HG03045 (cell line): Measurements from ENCODE around the gene FOLH1.
"Not testable (repeated sequence)": the region's sequence is repeated elsewhere in the genome, so short reads cannot be mapped to it uniquely, and the experiment has no call there.

ENCODE experiments used
- ATAC-seq: cut with Tn5 transposase; IDR thresholded peaks from one replicate; pipeline ENCODE4 v1.9.1; 2021; ENCODE audit warnings: mild to moderate bottlenecking, moderate library complexity; ENCODE audit not compliant: unreplicated experiment

Gene FOLH1

GRCh38 chr11:49208006-49208721 is at the start of gene FOLH1:
Gene FOLH1 (minus strand): TSS chr11:49208602. CDS start chr11:49208409, 193 bp downstream.
- ATAC-seq = no peak

DNA sequence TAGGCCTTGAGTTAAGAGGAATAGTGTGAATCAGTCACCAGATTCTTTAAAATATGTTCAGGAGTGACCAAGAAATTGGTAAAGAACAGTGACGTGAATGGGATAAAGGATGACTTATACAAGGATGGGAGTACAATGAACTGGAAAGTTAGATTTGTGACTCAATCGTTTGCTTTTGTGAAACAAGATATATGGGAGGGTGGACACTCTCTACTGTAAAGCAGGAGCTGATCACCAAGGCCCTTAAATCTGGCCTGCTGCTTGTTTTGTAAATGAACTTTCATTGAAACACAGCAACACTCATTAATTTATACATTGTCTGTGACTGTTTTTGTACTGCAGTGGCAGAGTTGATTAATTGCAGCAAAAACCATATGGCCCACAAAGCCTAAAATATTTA is 46.7 kb upstream of the FOLH1 start:
- ATAC-seq = not testable (repeated sequence)

GRCh38 chr11:49251212-49251611 is 42.8 kb upstream of the FOLH1 start:
- not testable (repeated sequence) for ATAC-seq

DNA sequence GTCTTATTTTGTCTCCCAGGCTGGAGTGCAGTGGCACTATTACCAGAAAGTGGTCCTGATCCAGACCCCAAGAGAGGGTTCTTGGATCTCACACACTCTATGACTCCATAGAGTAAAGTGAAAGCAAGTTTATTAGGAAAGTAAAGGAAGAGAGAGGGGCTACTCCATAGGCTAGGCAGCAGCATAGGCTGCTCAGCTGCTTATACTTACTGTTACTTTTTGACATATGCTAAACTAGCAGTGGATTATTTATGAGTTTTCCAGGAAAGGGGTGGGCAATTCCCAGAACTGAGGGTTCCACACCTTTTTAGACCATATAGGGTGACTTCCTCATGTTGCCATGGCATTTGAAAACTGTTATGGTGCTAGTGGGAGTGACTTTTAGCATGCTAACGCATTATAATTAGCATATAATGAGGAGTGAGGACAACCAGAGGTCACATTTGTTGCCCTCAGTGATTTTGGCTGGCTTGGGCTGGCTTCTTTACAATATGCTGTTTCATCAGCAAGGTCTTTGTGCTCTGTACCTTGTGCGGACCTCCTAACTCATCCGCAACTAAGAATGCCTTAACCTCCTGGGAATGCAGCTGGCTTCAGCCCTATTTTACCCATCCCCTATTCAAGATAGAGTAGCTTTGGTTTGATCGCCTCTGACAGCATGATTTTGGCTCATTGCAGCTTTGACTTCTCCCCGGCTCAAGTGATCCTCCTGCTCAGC is 42.2 kb upstream of the FOLH1 start:
- ATAC-seq = not testable (repeated sequence)

GRCh38 chr11:49249363-49249762 is 41.0 kb upstream of the FOLH1 start:
- ATAC-seq = not testable (repeated sequence)

- ATAC-seq = not testable (repeated sequence)
Observed at GRCh38 chr11:49233685-49234084, 25.3 kb upstream of the FOLH1 start.

- not testable (repeated sequence) for ATAC-seq
Observed at GRCh38 chr11:49233019-49233418, 24.6 kb upstream of the FOLH1 start.

DNA sequence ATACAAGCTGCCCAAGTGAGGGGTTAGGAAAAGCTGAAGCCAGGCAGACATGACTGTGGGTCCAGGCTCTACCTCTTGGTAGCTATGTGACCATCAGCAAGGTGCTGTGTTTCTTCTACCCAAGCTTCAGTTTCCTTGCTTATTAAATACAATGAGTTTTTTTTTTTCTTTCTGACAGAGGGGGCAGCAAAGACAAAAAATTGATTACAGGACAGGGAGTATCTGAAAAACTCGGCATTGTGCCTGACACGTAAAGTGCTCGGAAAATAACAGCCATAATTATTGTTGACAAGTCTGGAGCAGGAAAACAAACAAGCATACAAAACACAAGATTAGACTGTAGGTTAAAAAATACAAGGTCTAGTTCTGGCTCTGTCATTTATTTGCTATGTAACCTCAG is 23.3 kb upstream of the FOLH1 start:
- not testable (repeated sequence) for ATAC-seq

DNA sequence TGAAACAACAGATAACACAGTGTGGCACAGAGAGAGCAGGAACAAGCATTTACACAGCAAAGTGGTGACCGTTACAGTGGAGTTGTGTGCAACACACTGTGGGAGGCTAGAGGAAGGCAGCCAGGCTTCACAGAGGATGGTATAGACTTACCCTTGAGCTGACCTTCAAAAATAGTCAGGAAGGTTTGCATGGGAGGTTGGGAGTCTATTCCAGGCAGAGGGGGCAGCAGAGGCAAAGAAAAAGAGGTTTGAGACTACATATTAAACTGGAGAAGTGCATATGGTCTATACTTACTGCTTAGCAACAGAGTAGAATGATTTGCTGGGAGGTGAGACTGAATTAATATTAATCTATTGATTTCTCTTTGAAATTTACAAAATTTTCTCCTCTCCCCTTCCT is 22.1 kb upstream of the FOLH1 start:
- not testable (repeated sequence) for ATAC-seq

DNA sequence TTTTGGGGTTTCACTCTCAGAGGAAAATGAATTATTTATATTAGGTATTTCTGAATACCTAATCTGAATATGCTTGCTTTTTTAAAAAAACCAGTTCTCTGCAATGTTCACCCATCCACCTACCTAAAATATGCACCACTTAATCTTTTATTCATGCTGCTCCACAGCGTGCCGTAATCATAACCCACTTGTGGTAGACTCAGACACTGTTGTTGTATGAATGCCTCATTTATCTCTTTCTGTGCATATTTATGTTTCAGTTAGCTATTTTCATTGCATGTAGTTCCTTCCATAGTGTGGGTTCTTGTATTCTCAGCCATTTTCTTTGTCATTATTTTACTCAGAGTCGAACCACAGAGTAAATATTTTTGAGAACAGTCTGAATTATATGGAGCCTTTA is 21.6 kb upstream of the FOLH1 start:
- ATAC-seq = not testable (repeated sequence)

GRCh38 chr11:49229136-49229535 is 20.7 kb upstream of the FOLH1 start:
- ATAC-seq = not testable (repeated sequence)

DNA sequence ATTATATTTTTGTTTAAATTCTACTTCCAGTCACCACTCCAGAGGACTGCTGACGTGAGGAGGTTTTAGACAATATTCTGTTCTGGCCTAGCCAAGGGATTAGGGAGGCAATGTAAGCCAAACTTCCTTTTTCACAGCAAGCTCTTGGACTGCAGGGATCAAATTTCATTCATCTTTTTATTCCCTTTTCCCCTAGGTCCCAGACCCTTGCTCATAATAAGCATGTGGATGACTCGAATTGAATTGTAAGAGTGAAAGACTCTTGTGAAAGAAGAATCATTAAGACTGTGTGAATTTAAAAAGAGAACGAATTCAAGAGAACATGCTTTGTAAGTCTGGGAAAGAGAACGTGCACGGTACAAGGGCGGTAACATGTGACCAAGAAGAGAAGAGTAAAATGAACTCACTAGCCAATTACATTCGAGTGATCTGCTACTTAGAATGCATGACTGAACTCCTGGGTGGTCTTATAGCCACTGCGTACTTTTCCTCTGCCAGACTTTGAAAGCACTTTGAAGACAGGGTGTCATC is 16.9 kb upstream of the FOLH1 start:
- not testable (repeated sequence) for ATAC-seq

DNA sequence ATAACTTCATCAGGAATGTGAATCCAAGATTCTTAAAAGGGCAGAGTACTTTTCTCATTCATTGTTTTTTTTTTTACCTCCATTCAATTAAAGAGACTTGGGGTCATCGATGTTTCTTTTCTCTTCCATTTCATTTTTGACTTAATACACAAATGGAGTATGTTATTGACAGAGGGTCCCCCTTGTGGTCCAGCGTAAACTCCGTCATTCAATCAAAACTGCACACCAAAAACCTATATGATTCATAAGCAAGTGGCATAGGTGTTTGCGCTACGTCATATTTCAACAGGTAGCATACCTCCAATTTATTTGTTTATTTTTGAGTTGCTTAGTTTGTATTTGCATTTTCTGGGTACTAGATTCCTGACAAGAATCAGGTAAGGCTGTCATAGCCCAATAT is 12.7 kb upstream of the FOLH1 start:
- no peak for ATAC-seq

DNA sequence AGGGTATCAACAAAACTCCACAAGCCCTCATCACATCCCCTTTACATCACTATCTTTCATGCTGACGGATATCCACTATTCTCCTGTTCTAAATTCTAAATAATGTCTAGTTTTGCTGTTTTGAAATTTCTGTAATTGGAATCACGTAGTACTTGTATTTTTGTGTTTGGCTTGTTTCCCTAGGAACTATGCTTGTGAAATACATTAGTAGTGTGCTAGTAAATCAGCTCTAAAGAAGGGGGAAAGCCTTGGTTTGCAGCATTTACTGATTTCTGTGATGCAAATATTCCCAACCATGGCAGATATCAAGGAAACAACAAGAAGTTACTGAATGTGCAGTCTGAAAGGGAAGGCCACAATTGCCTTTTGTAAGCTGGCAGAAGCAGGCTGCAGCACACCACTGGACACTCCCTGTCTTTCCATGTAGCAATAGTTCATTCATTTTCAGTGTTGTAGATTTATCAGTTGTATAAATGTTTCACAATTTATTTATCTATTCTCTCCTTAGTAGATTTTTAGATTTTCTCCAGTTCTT is 4.7 kb upstream of the FOLH1 start:
- no peak for ATAC-seq

DNA sequence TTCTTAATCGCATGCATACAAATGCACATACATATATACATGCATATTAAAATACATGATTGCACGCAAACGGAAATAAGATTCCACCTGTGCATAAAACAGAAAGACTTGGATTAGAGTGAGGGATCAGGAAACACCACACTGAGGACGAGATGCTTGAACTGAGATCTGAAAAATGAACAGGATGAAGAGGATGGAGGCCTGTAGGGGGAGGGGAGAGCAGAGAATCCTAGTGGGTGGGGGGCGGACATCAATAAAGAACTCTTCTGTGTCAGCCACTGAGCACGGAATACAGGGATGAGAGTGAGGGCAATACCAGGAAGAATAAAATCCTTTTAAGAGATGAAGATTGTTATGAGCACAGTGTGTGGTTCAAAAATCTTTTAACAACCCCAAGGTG is 1.4 kb downstream of the FOLH1 start:
- ATAC-seq = not testable (repeated sequence)

DNA sequence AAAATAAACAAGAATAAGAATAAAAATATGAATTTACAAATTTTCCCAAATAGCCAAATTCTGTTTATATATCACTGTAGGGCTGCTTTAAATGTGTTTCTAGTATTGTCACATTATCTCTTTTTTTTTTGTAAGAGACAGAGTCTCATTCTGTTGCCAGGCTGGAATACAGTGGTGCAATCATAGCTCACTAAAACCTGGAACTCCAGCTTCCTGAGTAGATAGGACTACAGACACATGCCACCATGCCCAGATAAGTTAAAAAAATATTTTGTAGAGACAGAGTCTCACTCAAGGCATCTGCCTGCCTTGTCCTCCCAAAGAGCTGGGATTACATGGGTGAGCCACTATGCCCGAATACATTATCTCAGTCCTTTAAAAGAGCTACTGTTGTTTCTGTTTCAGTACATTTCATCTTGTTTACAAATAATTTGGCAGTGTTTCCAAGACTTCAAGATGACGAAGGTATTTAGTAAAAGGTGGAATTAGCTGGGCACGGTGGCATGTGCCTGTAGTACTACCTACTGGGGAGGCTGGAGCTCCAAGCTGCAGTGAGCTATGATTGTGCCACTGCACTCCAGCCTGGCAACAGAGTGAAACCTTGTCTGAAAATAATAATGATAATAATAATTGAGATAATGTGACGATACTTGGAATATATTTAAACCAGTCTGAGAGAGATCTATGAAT is 6.0 kb downstream of the FOLH1 start:
- no peak for ATAC-seq

- ATAC-seq = not testable (repeated sequence)
Observed at GRCh38 chr11:49196775-49197174, 11.6 kb downstream of the FOLH1 start.

GRCh38 chr11:49196002-49196401 is 12.4 kb downstream of the FOLH1 start:
- not testable (repeated sequence) for ATAC-seq

DNA sequence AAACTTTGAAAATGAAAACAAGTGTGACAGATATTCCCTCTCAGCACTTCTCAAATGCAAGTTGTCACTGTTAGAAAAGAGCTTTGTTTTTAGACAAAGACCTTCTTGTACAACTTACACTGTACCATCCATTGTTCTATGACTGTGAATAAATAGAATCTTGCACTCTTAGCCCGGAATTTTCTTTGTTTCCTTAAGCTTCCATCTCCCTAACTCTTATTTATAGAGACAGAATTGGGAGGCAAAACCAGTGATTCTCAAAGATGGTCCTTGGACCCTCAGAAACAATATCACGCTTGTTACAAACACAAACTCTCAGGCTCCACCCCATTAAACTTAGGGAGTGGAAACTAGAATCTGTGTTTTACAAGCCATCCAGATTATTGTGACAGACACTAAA is 18.1 kb downstream of the FOLH1 start:
- ATAC-seq = not testable (repeated sequence)

DNA sequence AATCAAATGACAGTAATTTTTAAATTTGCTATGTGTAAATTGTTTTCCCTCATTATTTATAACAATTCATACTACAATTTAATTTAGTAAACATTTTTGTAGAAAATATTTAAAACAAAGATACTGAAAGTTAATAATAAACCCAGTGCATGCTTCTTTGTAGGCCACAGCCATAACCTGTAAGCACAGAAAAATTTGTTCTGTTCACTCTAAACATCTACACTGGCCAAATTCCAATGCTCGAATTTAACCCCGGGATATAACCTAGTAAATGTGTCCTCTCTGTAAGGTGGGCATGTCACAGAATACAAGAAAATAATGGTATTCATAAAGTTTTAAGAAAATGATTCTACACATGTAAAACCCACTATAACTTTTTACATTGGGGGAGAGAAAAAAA is 22.2 kb downstream of the FOLH1 start:
- ATAC-seq = not testable (repeated sequence)

GRCh38 chr11:49185597-49185996 is 22.8 kb downstream of the FOLH1 start:
- not testable (repeated sequence) for ATAC-seq
